GM19324 (cell line): ENCODE measurements around the gene CXorf65.

Experiments
- ATAC-seq: cut with Tn5 transposase; IDR thresholded peaks from one replicate; pipeline ENCODE4 v1.9.1; 2021; ENCODE audit warnings: mild to moderate bottlenecking, moderate library complexity; ENCODE audit not compliant: unreplicated experiment, low FRiP score

Gene CXorf65

DNA sequence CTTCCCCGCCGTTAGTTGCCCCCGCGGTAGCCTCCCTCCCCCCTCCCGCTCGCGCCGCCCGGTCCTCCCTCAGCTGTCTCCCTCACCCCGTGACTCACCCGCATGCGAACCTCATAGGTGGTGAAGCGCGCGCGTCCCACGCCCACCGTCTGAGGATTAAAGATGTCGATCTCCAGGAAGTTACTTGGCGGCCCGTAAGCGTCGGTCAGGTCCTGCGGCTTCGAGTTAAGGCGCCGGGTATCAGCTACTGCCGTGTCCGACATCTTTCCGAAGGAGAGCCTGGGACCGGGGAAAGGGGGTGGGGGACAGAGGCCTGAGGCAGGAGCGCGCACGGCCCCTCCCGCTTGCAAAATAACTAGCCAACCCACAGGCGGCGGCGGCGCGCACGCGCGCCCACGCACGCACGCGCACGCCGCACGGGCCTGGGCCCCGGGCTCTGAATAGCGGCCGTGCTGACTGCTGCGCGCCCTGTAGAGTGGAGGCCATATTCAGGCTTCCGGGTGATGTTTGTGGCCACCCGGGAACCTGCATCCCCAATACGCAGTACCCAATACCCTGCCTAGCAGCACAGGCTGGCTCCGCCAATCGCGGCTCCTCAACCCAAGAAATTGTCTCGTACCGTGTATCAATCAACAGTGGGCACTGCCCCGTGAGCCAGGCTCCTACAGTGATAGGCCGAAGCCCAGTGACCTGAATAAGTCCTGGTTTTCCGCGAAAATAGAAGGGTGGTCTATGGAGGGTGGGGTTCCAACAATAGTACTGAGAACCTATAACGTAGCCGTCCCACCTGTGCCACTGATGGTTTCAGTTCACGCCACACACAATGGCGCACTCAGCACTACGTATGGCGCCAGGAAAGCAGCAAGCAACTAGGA lies 38.3 kb downstream of the CXorf65 start, which contains the start of gene SNX12:
Gene SNX12 (minus strand): TSS at position 291 of the 875 bp plus-strand sequence. CDS start 28 bp downstream, at position 263.
- ATAC-seq: peak; percentile 97

DNA sequence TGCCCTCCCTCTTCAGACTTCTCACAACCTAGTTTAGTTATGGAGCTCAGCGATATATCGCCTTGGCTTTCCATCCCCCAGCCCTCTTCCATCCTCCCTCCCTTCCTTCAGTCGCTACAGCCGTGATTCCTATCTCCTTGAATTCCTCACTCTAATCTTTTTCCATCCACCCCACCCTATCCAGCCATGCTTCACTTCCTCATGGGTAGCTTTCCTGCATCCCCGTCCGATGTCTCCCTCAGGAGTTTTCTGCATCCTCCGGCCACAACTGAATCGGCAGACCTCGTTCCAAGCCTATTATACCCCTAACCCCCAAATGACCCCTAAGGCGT lies 38.9 kb downstream of the CXorf65 start:
- ATAC-seq: no peak

- ATAC-seq: no peak
These were observed 39.5 kb downstream of the CXorf65 start for GRCh38 chrX:71067089-71067488.

GRCh38 chrX:71060127-71060526 lies 46.4 kb downstream of the CXorf65 start:
- ATAC-seq: no peak

DNA sequence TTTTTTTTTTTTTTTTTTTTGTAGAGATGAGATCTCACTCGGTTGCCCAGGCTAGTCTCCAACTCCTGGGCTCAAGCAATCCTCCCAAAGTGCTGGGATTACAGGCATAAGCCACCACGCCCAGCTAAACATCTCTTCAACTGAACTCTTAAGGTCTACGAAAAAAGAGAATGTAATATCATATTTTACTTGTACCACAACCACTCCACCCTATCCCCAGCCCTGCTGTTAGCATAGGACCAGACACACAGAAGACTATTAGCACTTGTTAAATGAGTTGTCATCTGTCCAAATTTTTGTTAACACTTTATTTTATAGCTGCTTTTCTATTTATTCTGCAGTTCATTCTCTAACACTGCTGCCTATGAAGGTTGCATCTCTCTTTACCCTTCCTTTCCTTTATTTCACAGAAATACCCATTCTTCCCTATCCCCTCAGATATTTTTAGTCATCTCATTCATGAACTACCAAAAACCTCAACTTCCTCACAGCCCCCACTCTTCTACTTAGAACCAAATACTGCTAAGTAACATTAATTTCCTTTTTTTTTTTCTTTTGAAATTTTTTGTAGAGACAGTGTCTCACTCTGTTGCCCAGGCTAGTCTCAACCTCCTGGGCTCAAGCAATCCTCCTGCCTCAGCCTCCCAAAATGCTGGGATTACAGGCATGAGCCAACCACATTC lies 48.6 kb downstream of the CXorf65 start:
- no peak for ATAC-seq

GRCh38 chrX:71056867-71057266 lies 49.7 kb downstream of the CXorf65 start:
- no peak for ATAC-seq
